OCI-LY3 (cell line): ENCODE results near the gene HSD11B2.

Experiments
- H2AFZ ChIP-seq: fragments of 200-600, 300-600 bp; shearing (Covaris generic); 2 replicates; pipeline ENCODE4 v1.6.0; 2014; ENCODE audit warnings: antibody characterized with exemption, low read depth, low read length
- H3K27ac ChIP-seq: fragments of 200-600, 300-600 bp; sonication (generic); 2 replicates; pipeline ENCODE4 v1.5.1; 2014; ENCODE audit warnings: mild to moderate bottlenecking, low read length, moderate library complexity, mixed read lengths
- H3K27me3 ChIP-seq: fragments of 200-600, 300-600 bp; sonication (generic); 2 replicates; pipeline ENCODE4 v1.6.1; 2014; ENCODE audit warnings: low read depth, low read length, mixed read lengths
- H3K36me3 ChIP-seq: fragments of 200-600, 300-600 bp; sonication (generic); replicated peaks from 2 replicates; pipeline ENCODE3; 2014; ENCODE audit warnings: low read depth, low read length, mixed read lengths
- H3K4me1 ChIP-seq: fragments of 300-600, 200-600 bp; sonication (generic); 2 replicates; pipeline ENCODE4 v1.6.1; 2014; ENCODE audit warnings: low read length, mixed read lengths
- H3K4me2 ChIP-seq: fragments of 200-600, 300-600 bp; sonication (generic); 2 replicates; pipeline ENCODE4 v1.6.1; 2014; ENCODE audit warnings: low read length, mixed read lengths
- H3K4me3 ChIP-seq: fragments of 300-600, 200-600 bp; sonication (generic); 2 replicates; pipeline ENCODE4 v1.5.1; 2014; ENCODE audit warnings: antibody characterized with exemption, mild to moderate bottlenecking, low read length, moderate library complexity
- H3K79me2 ChIP-seq: fragments of 300-600, 200-600 bp; shearing (Covaris generic); 2 replicates; pipeline ENCODE4 v1.6.1; 2014; ENCODE audit warnings: mild to moderate bottlenecking, low read length, mixed read lengths
- H3K9ac ChIP-seq: fragments of 300-600, 200-600 bp; shearing (Covaris generic); 2 replicates; pipeline ENCODE4 v1.6.0; 2014; ENCODE audit warnings: mild to moderate bottlenecking, low read length, moderate library complexity
- H3K9me3 ChIP-seq: fragments of 200-600, 300-600 bp; shearing (Covaris generic); 2 replicates; pipeline ENCODE4 v1.6.1; 2014; ENCODE audit warnings: low read length, mixed read lengths; ENCODE audit not compliant: insufficient read depth
- H4K20me1 ChIP-seq: fragments of 200-600, 300-600 bp; sonication (generic); 2 replicates; pipeline ENCODE4 v1.6.1; 2016; ENCODE audit warnings: low read length, mixed read lengths; ENCODE audit not compliant: insufficient read depth
- EZH2phosphoT487 ChIP-seq: fragments of 200-600 bp; shearing (Covaris generic); IDR thresholded peaks from 2 replicates; pipeline ENCODE4 v1.6.1; 2018; ENCODE audit warnings: antibody characterized with exemption, mixed run types, low read depth
- TF ChIP-seq, protein P1 (sequence below): fragments of 200-600, 300-600 bp; sonication (generic); IDR thresholded peaks from 2 replicates; pipeline ENCODE4 v1.5.1; 2014; ENCODE audit warnings: antibody characterized with exemption, low read length, low read depth

HSD11B2 gene

DNA sequence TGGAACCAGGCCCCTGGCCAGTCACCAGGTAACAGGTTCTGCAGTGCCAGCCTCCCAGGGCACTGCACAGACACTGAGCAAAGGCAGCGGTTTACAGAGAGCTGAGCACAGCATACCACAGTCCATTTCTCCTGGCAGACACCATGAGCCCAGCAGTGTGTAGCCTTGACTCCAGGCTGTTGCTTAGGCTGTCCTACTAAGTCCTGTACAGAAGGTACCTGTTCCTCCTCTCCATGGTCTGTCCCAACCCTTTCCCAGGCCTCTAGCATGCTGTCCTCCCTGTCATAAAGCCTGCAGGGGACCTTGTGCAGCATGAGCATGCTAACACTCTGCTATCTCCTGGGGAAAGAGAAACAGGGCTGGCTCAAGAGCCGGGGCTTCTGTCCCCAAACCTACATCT lies 30.0 kb downstream of the HSD11B2 start:
- Histone ChIP-seq H3K36me3 (no peaks in the 10 kb centered on the region), H4K20me1 (peaks cover 73% of the 10 kb centered on the region), H3K79me2 (peaks cover 16% of the 10 kb centered on the region; the same call in 1 of the 2 replicates), H2AFZ (no peak overlapping the region), H3K9ac (no peak overlapping the region), H3K27ac (no peak overlapping the region), H3K4me1 (peaks cover 14% of the 10 kb centered on the region), H3K27me3 (no peaks in the 10 kb centered on the region), H3K4me2 (no peak overlapping the region), H3K4me3 (no peak overlapping the region), H3K9me3 (no peaks in the 10 kb centered on the region)
- TF ChIP-seq, protein P1, sequence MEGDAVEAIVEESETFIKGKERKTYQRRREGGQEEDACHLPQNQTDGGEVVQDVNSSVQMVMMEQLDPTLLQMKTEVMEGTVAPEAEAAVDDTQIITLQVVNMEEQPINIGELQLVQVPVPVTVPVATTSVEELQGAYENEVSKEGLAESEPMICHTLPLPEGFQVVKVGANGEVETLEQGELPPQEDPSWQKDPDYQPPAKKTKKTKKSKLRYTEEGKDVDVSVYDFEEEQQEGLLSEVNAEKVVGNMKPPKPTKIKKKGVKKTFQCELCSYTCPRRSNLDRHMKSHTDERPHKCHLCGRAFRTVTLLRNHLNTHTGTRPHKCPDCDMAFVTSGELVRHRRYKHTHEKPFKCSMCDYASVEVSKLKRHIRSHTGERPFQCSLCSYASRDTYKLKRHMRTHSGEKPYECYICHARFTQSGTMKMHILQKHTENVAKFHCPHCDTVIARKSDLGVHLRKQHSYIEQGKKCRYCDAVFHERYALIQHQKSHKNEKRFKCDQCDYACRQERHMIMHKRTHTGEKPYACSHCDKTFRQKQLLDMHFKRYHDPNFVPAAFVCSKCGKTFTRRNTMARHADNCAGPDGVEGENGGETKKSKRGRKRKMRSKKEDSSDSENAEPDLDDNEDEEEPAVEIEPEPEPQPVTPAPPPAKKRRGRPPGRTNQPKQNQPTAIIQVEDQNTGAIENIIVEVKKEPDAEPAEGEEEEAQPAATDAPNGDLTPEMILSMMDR: no peak
- TF ChIP-seq EZH2phosphoT487: no peak

DNA sequence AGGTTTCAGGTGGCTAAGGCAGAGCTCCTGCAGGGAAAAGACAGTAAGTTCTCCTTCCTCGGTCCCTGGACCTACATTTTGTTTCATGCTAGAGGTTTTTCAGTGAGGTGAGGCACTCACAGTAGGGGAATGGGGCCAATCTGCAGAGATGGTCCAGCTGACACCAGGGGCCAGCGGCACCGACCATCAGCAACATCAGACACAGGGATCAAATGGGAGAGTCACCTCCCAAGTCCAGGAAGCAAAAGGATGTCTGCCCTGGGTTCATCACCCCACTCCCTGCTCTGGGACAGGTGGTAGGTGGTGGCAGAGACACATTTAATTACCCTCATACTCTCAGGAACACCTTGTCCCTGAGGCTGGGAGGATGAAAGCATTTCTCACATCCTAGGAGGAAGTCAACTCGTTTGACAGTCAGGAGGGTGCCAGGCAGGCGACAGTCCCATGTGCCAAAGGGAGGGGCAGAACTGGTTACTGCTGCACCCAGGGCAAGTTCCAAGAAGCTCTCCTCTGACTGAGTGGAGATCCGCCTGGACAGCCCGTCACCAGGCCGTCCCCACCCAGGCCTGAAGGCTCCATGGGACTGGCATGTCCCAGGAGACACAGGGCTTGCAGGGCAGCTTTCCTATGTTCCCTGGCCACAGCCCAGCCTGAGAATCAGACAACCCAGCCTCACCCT lies 30.8 kb downstream of the HSD11B2 start:
- peaks cover 7% of the 10 kb centered on the region for H3K4me1 ChIP-seq
- H3K9me3 ChIP-seq: no peaks in the 10 kb centered on the region
- no peak overlapping the region for H3K27ac ChIP-seq
- H3K36me3 ChIP-seq: no peaks in the 10 kb centered on the region
- H3K79me2 ChIP-seq: peaks cover 16% of the 10 kb centered on the region; the same call in 1 of the 2 replicates
- H3K4me3 ChIP-seq: no peak overlapping the region
- no peak overlapping the region for H2AFZ ChIP-seq
- H3K9ac ChIP-seq: no peak overlapping the region
- TF ChIP-seq, protein P1: no peak
- no peak for TF ChIP-seq EZH2phosphoT487
- no peak overlapping the region for H3K4me2 ChIP-seq
- H3K27me3 ChIP-seq: no peaks in the 10 kb centered on the region
- peaks cover 69% of the 10 kb centered on the region for H4K20me1 ChIP-seq

DNA sequence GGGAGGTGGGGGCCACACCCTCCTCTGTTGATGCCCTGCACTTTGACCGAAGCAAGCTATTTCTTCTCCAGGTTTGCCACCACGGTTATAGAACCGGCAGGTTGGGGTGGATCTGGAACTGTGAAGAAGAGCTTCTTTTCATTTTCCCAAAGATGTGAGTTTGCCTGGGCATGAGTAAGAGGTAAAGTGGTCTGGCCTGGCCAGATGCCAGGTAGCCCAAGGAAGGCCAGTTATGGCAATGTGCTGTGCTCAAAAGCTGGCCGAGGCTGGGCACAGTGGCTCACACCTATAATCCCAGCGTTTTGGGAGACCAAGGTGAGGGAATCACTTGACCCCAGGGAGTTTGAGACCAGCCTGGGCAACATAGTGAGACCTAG lies 31.3 kb downstream of the HSD11B2 start:
- Histone ChIP-seq H4K20me1 (peaks cover 66% of the 10 kb centered on the region), H3K4me2 (no peak overlapping the region), H3K36me3 (no peaks in the 10 kb centered on the region), H2AFZ (no peak overlapping the region), H3K4me3 (no peak overlapping the region), H3K4me1 (peaks cover 6% of the 10 kb centered on the region), H3K79me2 (peaks cover 16% of the 10 kb centered on the region; the same call in 1 of the 2 replicates), H3K9ac (no peak overlapping the region), H3K27ac (no peak overlapping the region), H3K27me3 (no peaks in the 10 kb centered on the region), H3K9me3 (no peaks in the 10 kb centered on the region)
- no peak for TF ChIP-seq EZH2phosphoT487
- TF ChIP-seq, protein P1: no peak

DNA sequence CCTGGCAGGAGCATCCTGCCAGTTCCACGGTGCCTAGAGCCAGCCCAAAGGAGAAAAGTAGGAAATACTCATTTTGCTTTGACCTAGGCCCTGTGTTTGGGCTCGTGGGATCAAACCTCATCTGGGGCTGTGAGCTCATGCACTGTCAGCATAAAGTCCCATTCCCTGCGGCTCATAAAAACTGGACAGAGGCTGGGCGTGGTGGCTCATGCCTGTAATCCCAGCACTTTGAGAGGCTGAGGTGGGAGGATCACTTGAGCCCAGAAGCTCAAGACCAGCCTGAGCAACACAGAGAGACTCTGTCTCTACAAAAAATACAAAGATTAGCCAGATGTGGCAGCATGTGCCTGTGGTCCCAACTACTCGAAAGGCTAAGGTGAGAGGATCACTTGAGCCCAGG lies 32.1 kb downstream of the HSD11B2 start:
- Histone ChIP-seq H3K9me3 (no peaks in the 10 kb centered on the region), H3K27me3 (no peaks in the 10 kb centered on the region), H3K4me3 (no peak overlapping the region), H3K4me2 (no peak overlapping the region), H3K27ac (no peak overlapping the region), H3K36me3 (no peaks in the 10 kb centered on the region), H4K20me1 (peaks cover 66% of the 10 kb centered on the region), H3K9ac (no peak overlapping the region), H2AFZ (no peak overlapping the region), H3K79me2 (peaks cover 20% of the 10 kb centered on the region; the same call in 1 of the 2 replicates), H3K4me1 (peaks cover 6% of the 10 kb centered on the region)
- no peak for TF ChIP-seq EZH2phosphoT487
- TF ChIP-seq, protein P1: no peak
